Renal cortex interstitium (tissue), 11 donors: ENCODE data around the gene SLC4A1AP. TPM values are rescaled to one million over a fixed set of nuclear protein-coding genes. Genes with fewer than 3 reads are reported as not detected.

Experiments
- DNase-seq, 11 donors: peaks; one replicate each; pipeline ENCODE4 v3.0.0-alpha.2; 2013; ENCODE audit warnings: low read depth in 9 of 11, low spot score in 4 of 11; ENCODE audit errors: extremely low read depth in 1 of 11
- polyA plus RNA-seq, 3 donors: library from polyadenylated mRNA; unstranded; fragments of 120-200 nt; gene quantifications; one replicate each; pipeline ENCODE4 v1.2.1, GENCODE V29; 2013; ENCODE audit not compliant: insufficient read length in 3 of 3

The SLC4A1AP gene
- polyA plus RNA-seq, 3 donors, result 31.7 to 36.2 (median 35.7) TPM

GRCh38 chr2:27730261-27730662 lies 66.6 kb downstream of the SLC4A1AP start:
- DNase-seq, result no peak

- DNase-seq, result no peak
These were observed 67.4 kb downstream of the SLC4A1AP start for GRCh38 chr2:27730980-27731691.

GRCh38 chr2:27734305-27734704 lies 70.6 kb downstream of the SLC4A1AP start:
- no peak for DNase-seq

- DNase-seq, result peak in 5 of 11 donors; percentile 57 to 69 (median 67)
These were observed 71.7 kb downstream of the SLC4A1AP start for GRCh38 chr2:27735263-27735904.

GRCh38 chr2:27736031-27736889 lies 72.6 kb downstream of the SLC4A1AP start:
- no peak for DNase-seq

GRCh38 chr2:27736890-27737204 lies 73.2 kb downstream of the SLC4A1AP start:
- DNase-seq, result no peak

- no peak for DNase-seq
These were observed 74.1 kb downstream of the SLC4A1AP start for GRCh38 chr2:27737676-27738348.

GRCh38 chr2:27738349-27739057 lies 74.8 kb downstream of the SLC4A1AP start:
- DNase-seq, result no peak

GRCh38 chr2:27739058-27739373 lies 75.3 kb downstream of the SLC4A1AP start:
- DNase-seq, result no peak

- DNase-seq, result no peak
These were observed 78.0 kb downstream of the SLC4A1AP start for GRCh38 chr2:27741673-27742072.

GRCh38 chr2:27742571-27742970 lies 78.9 kb downstream of the SLC4A1AP start:
- no peak for DNase-seq

Other genes with a start within 250 kb of the SLC4A1AP start
- gene NRBP1, start 235.3 kb upstream of the SLC4A1AP start, polyA plus RNA-seq, result 100 to 1,000 TPM; 122 to 134 (median 123) TPM
- 10 to 100 TPM in 1 of 3 donors, 1 to 10 TPM in 2; 5.1 to 10.8 (median 8.6) TPM for gene KRTCAP3, start 221.5 kb upstream of the SLC4A1AP start, polyA plus RNA-seq
- 10 to 100 TPM; 44.4 to 66.7 (median 46.0) TPM for gene IFT172, start 174.1 kb upstream of the SLC4A1AP start, polyA plus RNA-seq
- gene FNDC4, start 168.7 kb upstream of the SLC4A1AP start, polyA plus RNA-seq, result 1 to 10 TPM; 6.4 to 8.1 (median 7.0) TPM
- under 1 TPM in 2 of 3 donors, not detected in 1; 0.20 to 0.38 TPM for gene GCKR, start 167.1 kb upstream of the SLC4A1AP start, polyA plus RNA-seq
- gene ZNF512, start 80.8 kb upstream of the SLC4A1AP start, polyA plus RNA-seq, result 10 to 100 TPM; 75.8 to 84.2 (median 76.3) TPM
- 10 to 100 TPM; 10.6 to 13.0 (median 12.9) TPM for gene CCDC121, start 34.9 kb upstream of the SLC4A1AP start, polyA plus RNA-seq
- gene GPN1, start 34.8 kb upstream of the SLC4A1AP start, polyA plus RNA-seq, result 10 to 100 TPM; 51.0 to 66.7 (median 59.0) TPM
- gene SUPT7L, start 275 bp upstream of the SLC4A1AP start, polyA plus RNA-seq, result 10 to 100 TPM; 56.3 to 66.7 (median 60.5) TPM
- 100 to 1,000 TPM; 148 to 172 (median 153) TPM for gene MRPL33, start 107.8 kb downstream of the SLC4A1AP start, polyA plus RNA-seq
- 1 to 10 TPM; 7.5 to 9.1 (median 8.8) TPM for gene RBKS, start 226.5 kb downstream of the SLC4A1AP start, polyA plus RNA-seq
- gene BABAM2, start 226.8 kb downstream of the SLC4A1AP start, polyA plus RNA-seq, result 10 to 100 TPM; 50.8 to 57.8 (median 56.1) TPM